CD14-positive monocyte (primary cell): ENCODE measurements around the gene GCK. TPM values are rescaled to one million over a fixed set of nuclear protein-coding genes. Genes with fewer than 3 reads are reported as not detected.

ENCODE experiments used
- DNase-seq, 3 donors: peaks; one replicate each; pipeline ENCODE4 v3.0.0-alpha.2; 2011 to 2022
- H2AFZ ChIP-seq: 2 replicates; pipeline ENCODE4 v1.6.0; 2012; ENCODE audit warnings: mild to moderate bottlenecking, low read depth, low read length, inconsistent platforms; ENCODE audit not compliant: insufficient read depth, poor library complexity, severe bottlenecking
- H3K27ac ChIP-seq, 2 donors: 1 replicate in 1 of 2; 2 replicates in 1 of 2; pipeline ENCODE4 v1.5.1; 2012 to 2013; ENCODE audit warnings: low read length in 2 of 2, control low read depth in 1 of 2, inconsistent platforms in 1 of 2, low read depth in 1 of 2, mild to moderate bottlenecking in 1 of 2
- H3K27me3 ChIP-seq, 2 donors: one replicate each; pipeline versions ENCODE4 v1.6.0 to v1.6.1; 2011 to 2013; ENCODE audit warnings: low read length in 2 of 2; ENCODE audit not compliant: control insufficient read depth in 2 of 2, insufficient read depth in 2 of 2
- H3K36me3 ChIP-seq, 2 donors: replicated peaks in 1 of 2; 1 replicate in 1 of 2; 2 replicates in 1 of 2; pipeline versions ENCODE4 v1.5.1 to v1.6.1; 2012 to 2013; ENCODE audit warnings: low read length in 2 of 2, control low read depth in 1 of 2, inconsistent platforms in 1 of 2, mild to moderate bottlenecking in 1 of 2; ENCODE audit not compliant: insufficient read depth in 2 of 2, control insufficient read depth in 1 of 2
- H3K4me1 ChIP-seq, 2 donors: 1 replicate in 1 of 2; 2 replicates in 1 of 2; pipeline versions ENCODE4 v1.5.1 to v1.6.1; 2012 to 2013; ENCODE audit warnings: low read length in 2 of 2, control low read depth in 1 of 2, inconsistent platforms in 1 of 2, mild to moderate bottlenecking in 1 of 2, moderate library complexity in 1 of 2; ENCODE audit not compliant: insufficient read depth in 2 of 2, control insufficient read depth in 1 of 2
- H3K4me2 ChIP-seq: replicated peaks from 2 replicates; pipeline ENCODE3; 2012; ENCODE audit warnings: low read length, moderate library complexity, mild to moderate bottlenecking; ENCODE audit not compliant: poor library complexity, severe bottlenecking; ENCODE audit errors: extremely low read depth
- H3K4me3 ChIP-seq, 3 experiments: fragments of 200-600 bp in 1 of 3; sonication (generic) in 1 of 3; replicated peaks in 1 of 3; 1 replicate in 2 of 3; 2 replicates in 1 of 3; pipeline ENCODE4 v1.5.1; 2011 to 2013; ENCODE audit warnings: low read length in 3 of 3, mild to moderate bottlenecking in 3 of 3, control low read depth in 2 of 3, low read depth in 2 of 3, inconsistent platforms in 1 of 3, moderate library complexity in 1 of 3
- H3K79me2 ChIP-seq: 2 replicates; pipeline ENCODE4 v1.6.0; 2012; ENCODE audit warnings: mild to moderate bottlenecking, control low read depth, inconsistent platforms, low read length, moderate library complexity; ENCODE audit not compliant: insufficient read depth
- H3K9ac ChIP-seq: 2 replicates; pipeline ENCODE4 v1.6.0; 2017; ENCODE audit warnings: low read length, mild to moderate bottlenecking; ENCODE audit not compliant: insufficient read depth, poor library complexity, severe bottlenecking
- H3K9me3 ChIP-seq, 2 donors: replicated peaks in 1 of 2; 1 replicate in 1 of 2; 2 replicates in 1 of 2; pipeline versions ENCODE4 v1.5.1 to v1.6.1; 2012 to 2013; ENCODE audit warnings: low read length in 2 of 2, control low read depth in 1 of 2; ENCODE audit not compliant: control insufficient read depth in 1 of 2, insufficient read depth in 1 of 2
- H4K20me1 ChIP-seq: 2 replicates; pipeline ENCODE4 v1.6.0; 2012; ENCODE audit warnings: mild to moderate bottlenecking, low read length, control low read depth, moderate library complexity; ENCODE audit not compliant: insufficient read depth
- H3K27ac Mint-ChIP-seq, 7 donors: one replicate each; pipeline ENCODE4 v1.8.0; 2020; ENCODE audit warnings: mild to moderate bottlenecking in 7 of 7, mixed read lengths in 7 of 7, moderate library complexity in 6 of 7, inconsistent platforms in 2 of 7
- H3K27me3 Mint-ChIP-seq, 3 donors: one replicate each; pipeline ENCODE4 v1.8.0; 2021 to 2022; ENCODE audit warnings: low read depth in 3 of 3, mild to moderate bottlenecking in 3 of 3, mixed read lengths in 3 of 3, moderate library complexity in 3 of 3, inconsistent platforms in 1 of 3
- H3K36me3 Mint-ChIP-seq, 2 donors: one replicate each; pipeline ENCODE4 v1.8.0; 2020; ENCODE audit warnings: mixed read lengths in 2 of 2, inconsistent platforms in 1 of 2, mild to moderate bottlenecking in 1 of 2
- H3K4me1 Mint-ChIP-seq: one replicate; pipeline ENCODE4 v1.8.0; 2020; ENCODE audit warnings: mild to moderate bottlenecking, mixed read lengths
- H3K4me3 Mint-ChIP-seq, 2 donors: one replicate each; pipeline ENCODE4 v1.8.0; 2020; ENCODE audit warnings: mild to moderate bottlenecking in 2 of 2, mixed read lengths in 2 of 2, moderate library complexity in 1 of 2
- H3K9me3 Mint-ChIP-seq, 7 donors: one replicate each; pipeline ENCODE4 v1.8.0; 2020 to 2022; ENCODE audit warnings: mixed read lengths in 7 of 7, mild to moderate bottlenecking in 6 of 7, moderate library complexity in 6 of 7, inconsistent platforms in 2 of 7
- CTCF ChIP-seq: fragments of 200-600 bp; IDR thresholded peaks from one replicate; pipeline ENCODE4 v1.8.0; 2022; ENCODE audit warnings: antibody characterized with exemption, mild to moderate bottlenecking
- WGBS: methylation state at CpG from one replicate; pipeline ENCODE4 v1.1.5; 2013; ENCODE audit warnings: missing lambda C conversion rate; ENCODE audit not compliant: insufficient coverage; 5-methylcytosine and 5-hydroxymethylcytosine counted together
- intact Hi-C, 2 donors: fragments of 100-400 bp; cut with micrococcal nuclease; formaldehyde crosslinking; loops; one replicate each; pipeline versions ENCODE4 v1.15.0 to v1.15.1; 2023
- polyA plus RNA-seq, 3 donors: library from polyadenylated mRNA; depleted of rRNA in 1 of 3; unstranded in 2 of 3; stranded (reverse) in 1 of 3; fragments of 300-500 nt in 2 of 3; fragments of >200 nt in 1 of 3; fragmentation: Illumina TruSeq in 2 of 3; gene quantifications; 1 replicate in 2 of 3; 2 replicates in 1 of 3; pipeline ENCODE4 v1.2.3, GENCODE V29; 2012 to 2021

GCK gene
- polyA plus RNA-seq, 3 donors: not detected

GRCh38 chr7:44150466-44150832 is 38.8 kb downstream of the GCK start:
- H3K27ac ChIP-seq: no peak overlapping the region

GRCh38 chr7:44149571-44150465 is 39.4 kb downstream of the GCK start:
- Mint-ChIP-seq H3K36me3 (no peaks in the 10 kb centered on the region), H3K4me1 (peaks cover 14% of the 10 kb centered on the region), H3K27me3 (peaks cover 19 to 31% (median 28%) of the 10 kb centered on the region in 3 donors), H3K9me3 (peaks cover 0 to 9% (median 0%) of the 10 kb centered on the region in 7 donors), H3K4me3 (no peak overlapping the region), H3K27ac (no peak overlapping the region)
- no peak overlapping the region for H3K4me2 ChIP-seq
- no peak overlapping the region for H3K9ac ChIP-seq
- no peak for DNase-seq
- H3K4me1 ChIP-seq: peaks cover 11 to 14% of the 10 kb centered on the region in 2 donors
- H2AFZ ChIP-seq: no peak overlapping the region
- peaks cover 0 to 26% of the 10 kb centered on the region in 2 donors for H3K27me3 ChIP-seq
- H3K79me2 ChIP-seq: no peaks in the 10 kb centered on the region
- WGBS: 95% methylated on average over 7 of the region's 18 CpGs
- TF ChIP-seq CTCF: no peak
- H4K20me1 ChIP-seq: no peaks in the 10 kb centered on the region
- no peak overlapping the region for H3K4me3 ChIP-seq
- intact Hi-C loops: no loop called here
- no peaks in the 10 kb centered on the region for H3K36me3 ChIP-seq
- H3K27ac ChIP-seq: no peak overlapping the region
- peaks cover 0 to 3% of the 10 kb centered on the region in 2 donors for H3K9me3 ChIP-seq

More at GRCh38 chr7:44150466-44150832, 38.8 kb downstream of the GCK start:
- no peak for DNase-seq
- Histone ChIP-seq H3K4me1 (peaks cover 9 to 11% of the 10 kb centered on the region in 2 donors), H3K9me3 (no peaks in the 10 kb centered on the region), H2AFZ (no peak overlapping the region), H3K27me3 (peaks cover 0 to 20% of the 10 kb centered on the region in 2 donors), H3K4me3 (no peak overlapping the region), H3K79me2 (no peaks in the 10 kb centered on the region), H4K20me1 (no peaks in the 10 kb centered on the region), H3K36me3 (no peaks in the 10 kb centered on the region), H3K9ac (no peak overlapping the region), H3K4me2 (no peak overlapping the region)
- Mint-ChIP-seq H3K27ac (no peak overlapping the region), H3K4me1 (peaks cover 9% of the 10 kb centered on the region), H3K4me3 (no peak overlapping the region), H3K27me3 (peaks cover 13 to 24% (median 22%) of the 10 kb centered on the region in 3 donors), H3K9me3 (peaks cover 0 to 3% (median 0%) of the 10 kb centered on the region in 7 donors), H3K36me3 (no peaks in the 10 kb centered on the region)
- no peak for TF ChIP-seq CTCF
- no CpG with 5 or more reads among the region's 5 CpGs for WGBS
- intact Hi-C loops: no loop called here
